PC-9 (cell line): ENCODE measurements around the gene SMOC2. TPM values are rescaled to one million over a fixed set of nuclear protein-coding genes. Genes with fewer than 3 reads are reported as not detected.

ENCODE experiments used
- BruUV-seq: library from RNA; stranded (reverse); fragments of 400-500 nt; replicated peaks from 2 replicates; lab custom pipeline; 2021; lab: Mats Ljungman, UMichigan
- CTCF ChIA-PET: fragments of 300-600 bp; sonication (Branson Sonifier 250); formaldehyde crosslinking; loops from one replicate; lab custom pipeline; 2022; ENCODE audit warnings: antibody characterized with exemption; lab: Charles Lee
- POLR2A ChIA-PET: fragments of 300-600 bp; sonication (Branson Sonifier 250); formaldehyde crosslinking; loops from one replicate; lab custom pipeline; 2022; ENCODE audit warnings: antibody characterized with exemption; ENCODE audit not compliant: unreplicated experiment; lab: Charles Lee
- DNase-seq, 2 experiments: peaks; one replicate each; pipeline versions ENCODE4 v3.0.0 to v3.0.0-alpha.2; 2015 to 2022; ENCODE audit warnings: mixed read lengths in 1 of 2
- H2AFZ ChIP-seq: fragments of 200-600 bp; sonication (generic); 2 replicates; pipeline ENCODE4 v1.8.1; 2017; ENCODE audit warnings: antibody characterized with exemption
- H3F3A ChIP-seq: fragments of 200-600 bp; sonication (generic); 2 replicates; pipeline ENCODE4 v1.8.1; 2017; ENCODE audit warnings: antibody characterized with exemption, mild to moderate bottlenecking, low read depth; ENCODE audit not compliant: insufficient read depth
- H3K27ac ChIP-seq: fragments of 200-600 bp; sonication (generic); 2 replicates; pipeline ENCODE4 v1.6.1; 2016; ENCODE audit warnings: mixed run types
- H3K27me3 ChIP-seq: fragments of 200-600 bp; sonication (generic); 2 replicates; pipeline ENCODE4 v1.6.1; 2016; ENCODE audit warnings: low read depth, mixed run types; ENCODE audit not compliant: insufficient read depth
- H3K36me3 ChIP-seq: fragments of 200-600 bp; sonication (generic); 2 replicates; pipeline ENCODE4 v1.6.1; 2016; ENCODE audit warnings: low read depth, mixed run types
- H3K4me1 ChIP-seq: fragments of 200-600 bp; sonication (generic); replicated peaks from 2 replicates; pipeline ENCODE4 v1.6.1; 2016; ENCODE audit warnings: mixed run types; ENCODE audit not compliant: insufficient read depth
- H3K4me2 ChIP-seq: fragments of 200-600 bp; sonication (generic); 2 replicates; pipeline ENCODE4 v1.6.1; 2017; ENCODE audit warnings: mixed run types
- H3K4me3 ChIP-seq: fragments of 200-600 bp; sonication (generic); 2 replicates; pipeline ENCODE4 v1.6.1; 2016; ENCODE audit warnings: mixed run types
- H3K79me2 ChIP-seq: fragments of 200-600 bp; sonication (generic); 2 replicates; pipeline ENCODE4 v1.6.1; 2017; ENCODE audit warnings: low read depth, mixed run types
- H3K9me2 ChIP-seq: fragments of 200-600 bp; sonication (generic); 2 replicates; pipeline ENCODE4 v1.8.1; 2017; ENCODE audit warnings: mild to moderate bottlenecking; ENCODE audit not compliant: insufficient read depth
- H3K9me3 ChIP-seq: fragments of 200-600 bp; sonication (generic); 2 replicates; pipeline ENCODE4 v1.8.1; 2016; ENCODE audit warnings: low read depth; ENCODE audit not compliant: insufficient read depth
- H4K20me1 ChIP-seq: fragments of 200-600 bp; sonication (generic); 2 replicates; pipeline ENCODE4 v1.8.1; 2017; ENCODE audit not compliant: insufficient read depth
- CTCF ChIP-seq: fragments of 200-600 bp; sonication (generic); conservative IDR thresholded peaks from 2 replicates; pipeline ENCODE4 v1.6.1; 2017; ENCODE audit warnings: mixed run types, antibody characterized with exemption, mild to moderate bottlenecking, moderate library complexity
- EZH2 ChIP-seq: fragments of 200-600 bp; sonication (generic); IDR thresholded peaks from 2 replicates; pipeline ENCODE4 v1.8.0; 2017; ENCODE audit warnings: antibody characterized with exemption, low read depth
- intact Hi-C: fragments of 100-400 bp; cut with micrococcal nuclease; formaldehyde crosslinking; loops from one replicate; pipeline ENCODE4 v1.10.0; 2022; ENCODE audit not compliant: unreplicated experiment
- total RNA-seq: library from RNA; stranded (reverse); gene quantifications from 2 replicates; pipeline ENCODE4 v1.2.3, GENCODE V29; 2021

The SMOC2 gene
- total RNA-seq, 1 experiment from 2014 or later = not detected

- H3K4me1 ChIP-seq = no peaks in the 10 kb centered on the region
- intact Hi-C loops = no loop called here
- no TSS peak for BruUV-seq
- POLR2A ChIA-PET = no interaction called here
- H3K27ac ChIP-seq = no peak overlapping the region
- DNase-seq = no peak
- no peaks in the 10 kb centered on the region for H3K79me2 ChIP-seq
- H3K9me2 ChIP-seq = no peaks in the 10 kb centered on the region
- H3K4me3 ChIP-seq = no peak overlapping the region
- CTCF ChIA-PET = no interaction called here
- no peak for TF ChIP-seq EZH2
- no peak for TF ChIP-seq CTCF
- H3K36me3 ChIP-seq = no peaks in the 10 kb centered on the region
- no peak overlapping the region for H3K4me2 ChIP-seq
- H2AFZ ChIP-seq = no peak overlapping the region
- no peaks in the 10 kb centered on the region for H3F3A ChIP-seq
- peaks cover 94% of the 10 kb centered on the region for H3K27me3 ChIP-seq
- no peaks in the 10 kb centered on the region for H3K9me3 ChIP-seq
- H4K20me1 ChIP-seq = no peaks in the 10 kb centered on the region
These were observed 29.2 kb upstream of the SMOC2 start for GRCh38 chr6:168411793-168412192.

DNA sequence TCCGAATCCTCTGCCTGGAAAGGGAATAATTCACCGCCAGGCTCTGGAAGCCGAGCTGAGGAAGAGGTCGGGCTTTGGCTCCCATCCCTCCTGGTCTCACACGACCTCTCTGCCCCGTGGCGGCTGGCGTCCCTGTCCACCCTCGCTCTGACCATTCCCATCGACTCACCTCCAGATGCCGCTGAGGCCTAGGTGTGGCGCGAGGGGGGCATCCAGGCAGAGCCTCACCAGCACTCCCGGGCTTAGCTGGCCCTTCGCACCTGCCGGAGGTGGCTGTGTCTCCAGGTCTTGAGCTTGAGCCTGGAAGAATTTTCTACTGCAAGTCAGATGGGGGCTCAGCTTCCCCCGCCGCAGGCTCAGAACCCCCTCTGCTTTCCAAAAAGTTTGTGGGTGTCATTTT lies 28.5 kb upstream of the SMOC2 start:
- H3K36me3 ChIP-seq = no peaks in the 10 kb centered on the region

DNA sequence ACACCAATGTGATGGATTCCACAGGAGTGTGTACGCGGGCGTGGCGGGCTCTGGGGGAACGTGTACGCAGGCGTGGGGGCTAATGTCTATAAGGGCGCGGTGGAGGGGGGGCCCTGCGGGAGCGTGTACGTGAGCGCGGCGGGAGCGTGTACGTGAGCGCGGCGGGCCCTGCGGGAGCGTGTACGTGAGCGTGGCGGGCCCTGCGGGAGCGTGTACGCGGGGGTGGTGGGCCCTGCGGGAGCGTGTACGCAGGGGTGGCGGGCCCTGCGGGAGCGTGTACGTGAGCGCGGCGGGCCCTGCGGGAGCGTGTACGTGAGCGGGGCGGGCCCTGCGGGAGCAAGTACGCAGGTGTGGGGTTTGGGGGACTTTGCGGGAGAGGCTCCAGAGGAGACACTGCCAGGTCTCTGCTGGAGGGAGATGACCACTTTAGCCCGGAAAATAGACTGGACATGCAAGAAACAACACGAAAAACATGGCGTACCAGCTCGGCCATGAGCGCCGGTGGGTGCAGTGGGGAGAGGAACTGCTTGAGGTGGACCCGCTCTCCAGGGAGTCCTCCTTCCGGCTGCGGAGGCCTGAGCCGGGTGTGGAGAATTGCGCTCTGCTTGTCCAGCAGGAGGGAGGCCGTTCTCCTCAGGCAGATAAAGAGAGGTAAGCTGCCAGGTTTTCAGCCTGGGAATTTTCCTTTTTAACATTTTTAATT lies 27.8 kb upstream of the SMOC2 start:
- H3K4me1 ChIP-seq = no peaks in the 10 kb centered on the region
- ChIA-PET POLR2A (no interaction called here), CTCF (no interaction called here)
- TF ChIP-seq CTCF (no peak), EZH2 (no peak)
- H3F3A ChIP-seq = no peaks in the 10 kb centered on the region
- H3K4me2 ChIP-seq = no peak overlapping the region
- no peak overlapping the region for H2AFZ ChIP-seq
- no TSS peak for BruUV-seq
- intact Hi-C loops = no loop called here
- H3K9me3 ChIP-seq = no peaks in the 10 kb centered on the region
- H3K27ac ChIP-seq = no peak overlapping the region
- no peaks in the 10 kb centered on the region for H3K79me2 ChIP-seq
- no peaks in the 10 kb centered on the region for H3K36me3 ChIP-seq
- H3K4me3 ChIP-seq = no peak overlapping the region
- no peaks in the 10 kb centered on the region for H4K20me1 ChIP-seq
- H3K27me3 ChIP-seq = peaks cover 95% of the 10 kb centered on the region
- no peak for DNase-seq
- no peaks in the 10 kb centered on the region for H3K9me2 ChIP-seq

More for the DNA sequence above, 28.5 kb upstream of the SMOC2 start:
- no peaks in the 10 kb centered on the region for H3F3A ChIP-seq
- no peaks in the 10 kb centered on the region for H3K9me2 ChIP-seq
- intact Hi-C loops = no loop called here
- DNase-seq = no peak
- no TSS peak for BruUV-seq
- no peak overlapping the region for H3K4me3 ChIP-seq
- no peaks in the 10 kb centered on the region for H3K79me2 ChIP-seq
- no peaks in the 10 kb centered on the region for H3K4me1 ChIP-seq
- H3K4me2 ChIP-seq = no peak overlapping the region
- no peaks in the 10 kb centered on the region for H4K20me1 ChIP-seq
- TF ChIP-seq CTCF (no peak), EZH2 (no peak)
- no peak overlapping the region for H3K27ac ChIP-seq
- H2AFZ ChIP-seq = no peak overlapping the region
- H3K9me3 ChIP-seq = no peaks in the 10 kb centered on the region
- ChIA-PET POLR2A (no interaction called here), CTCF (no interaction called here)
- peaks cover 95% of the 10 kb centered on the region for H3K27me3 ChIP-seq
